H1 (cell line): ENCODE data around the gene CCDC93. TPM values are rescaled to one million over a fixed set of nuclear protein-coding genes. Genes with fewer than 3 reads are reported as not detected.

Source experiments
- ATF3 ChIP-seq: IDR thresholded peaks from 2 replicates; pipeline ENCODE4 v1.6.1; 2011; ENCODE audit warnings: low read depth, mild to moderate bottlenecking, low read length; ENCODE audit not compliant: insufficient read depth
- CHD2 ChIP-seq: IDR thresholded peaks from 2 replicates; pipeline ENCODE4 v1.6.1; 2012; ENCODE audit warnings: low read length, improper control_type of control experiment
- CREB1 ChIP-seq: IDR thresholded peaks from 2 replicates; pipeline ENCODE4 v1.6.1; 2012; ENCODE audit warnings: inconsistent platforms
- POLR2A ChIP-seq, 2 experiments: IDR thresholded peaks; 1 replicate in 1 of 2; 2 replicates in 1 of 2; pipeline ENCODE4 v1.6.1; 2011; ENCODE audit warnings: low read depth in 2 of 2, low read length in 2 of 2, mild to moderate bottlenecking in 2 of 2; ENCODE audit errors: control extremely low read depth in 1 of 2
- polyA plus RNA-seq, 7 experiments: library from polyadenylated mRNA; depleted of rRNA in 3 of 7; stranded (reverse) in 5 of 7; unstranded in 2 of 7; fragments of >200 nt in 5 of 7; fragments of 200-250 nt in 2 of 7; gene quantifications; 1 replicate in 5 of 7; 2 replicates in 1 of 7; 4 replicates in 1 of 7; pipeline versions ENCODE4 v1.2.1 to v1.2.3, GENCODE V29; 2011 to 2013; ENCODE audit warnings: missing spikeins in 2 of 7, mixed read lengths in 2 of 7
- total RNA-seq: library from RNA; stranded (reverse); fragmentation: NEBNext Ultra II Directional; extraction: Animal tissue kit (Norgen Biotek cat#: 25700); gene quantifications from 2 replicates; pipeline ENCODE4 v1.2.1, GENCODE V29; 2021

Gene CCDC93
- total and polyA plus RNA-seq, 2 of the 8 experiments (the other 6 are each of a cell fraction or from before 2014, with no cell fraction given) = 5.5 to 18.0 TPM

- no peak for TF ChIP-seq ATF3
- no peak for TF ChIP-seq POLR2A (IDR thresholded peaks at IDR 0.05; ENCODE audit: control extremely low read depth in 1 of 2, low read depth in 2 of 2, low read length in 2 of 2)
- TF ChIP-seq CREB1 = no peak
- TF ChIP-seq CHD2 = no peak
Observed at GRCh38 chr2:118006326-118006725, 7.5 kb downstream of the CCDC93 start (continued).
